OCI-LY3 (cell line): Measurements from ENCODE around the gene AQP6.

ENCODE experiments used
- H2AFZ ChIP-seq: fragments of 200-600, 300-600 bp; shearing (Covaris generic); 2 replicates; pipeline ENCODE4 v1.6.0; 2014; ENCODE audit warnings: antibody characterized with exemption, low read depth, low read length
- H3K27ac ChIP-seq: fragments of 200-600, 300-600 bp; sonication (generic); 2 replicates; pipeline ENCODE4 v1.5.1; 2014; ENCODE audit warnings: mild to moderate bottlenecking, low read length, moderate library complexity, mixed read lengths
- H3K27me3 ChIP-seq: fragments of 200-600, 300-600 bp; sonication (generic); 2 replicates; pipeline ENCODE4 v1.6.1; 2014; ENCODE audit warnings: low read depth, low read length, mixed read lengths
- H3K36me3 ChIP-seq: fragments of 200-600, 300-600 bp; sonication (generic); replicated peaks from 2 replicates; pipeline ENCODE3; 2014; ENCODE audit warnings: low read depth, low read length, mixed read lengths
- H3K4me1 ChIP-seq: fragments of 300-600, 200-600 bp; sonication (generic); 2 replicates; pipeline ENCODE4 v1.6.1; 2014; ENCODE audit warnings: low read length, mixed read lengths
- H3K4me2 ChIP-seq: fragments of 200-600, 300-600 bp; sonication (generic); 2 replicates; pipeline ENCODE4 v1.6.1; 2014; ENCODE audit warnings: low read length, mixed read lengths
- H3K4me3 ChIP-seq: fragments of 300-600, 200-600 bp; sonication (generic); 2 replicates; pipeline ENCODE4 v1.5.1; 2014; ENCODE audit warnings: antibody characterized with exemption, mild to moderate bottlenecking, low read length, moderate library complexity
- H3K79me2 ChIP-seq: fragments of 300-600, 200-600 bp; shearing (Covaris generic); 2 replicates; pipeline ENCODE4 v1.6.1; 2014; ENCODE audit warnings: mild to moderate bottlenecking, low read length, mixed read lengths
- H3K9ac ChIP-seq: fragments of 300-600, 200-600 bp; shearing (Covaris generic); 2 replicates; pipeline ENCODE4 v1.6.0; 2014; ENCODE audit warnings: mild to moderate bottlenecking, low read length, moderate library complexity
- H3K9me3 ChIP-seq: fragments of 200-600, 300-600 bp; shearing (Covaris generic); 2 replicates; pipeline ENCODE4 v1.6.1; 2014; ENCODE audit warnings: low read length, mixed read lengths; ENCODE audit not compliant: insufficient read depth
- H4K20me1 ChIP-seq: fragments of 200-600, 300-600 bp; sonication (generic); 2 replicates; pipeline ENCODE4 v1.6.1; 2016; ENCODE audit warnings: low read length, mixed read lengths; ENCODE audit not compliant: insufficient read depth
- CTCF ChIP-seq: fragments of 200-600, 300-600 bp; sonication (generic); IDR thresholded peaks from 2 replicates; pipeline ENCODE4 v1.5.1; 2014; ENCODE audit warnings: antibody characterized with exemption, low read length, low read depth
- EZH2phosphoT487 ChIP-seq: fragments of 200-600 bp; shearing (Covaris generic); IDR thresholded peaks from 2 replicates; pipeline ENCODE4 v1.6.1; 2018; ENCODE audit warnings: antibody characterized with exemption, mixed run types, low read depth

AQP6 gene

DNA sequence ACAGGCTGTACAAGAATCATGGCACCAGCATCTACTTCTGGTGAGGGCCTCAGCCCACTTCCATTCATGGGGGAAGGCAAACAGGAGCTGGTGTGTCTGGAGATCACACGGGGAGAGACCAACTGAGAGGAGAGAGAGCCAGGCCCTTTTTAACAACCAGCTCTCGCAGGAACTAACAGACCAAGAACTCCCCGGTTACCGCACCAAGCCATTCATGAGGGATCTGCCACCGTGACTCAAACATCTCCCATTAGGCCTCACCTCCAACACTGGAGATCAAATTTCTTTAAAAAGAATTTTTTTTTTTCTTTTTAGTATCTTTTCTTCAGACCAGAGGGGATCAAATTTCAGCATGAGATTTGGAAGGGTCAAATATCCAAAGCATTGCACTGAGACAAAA lies 39.0 kb upstream of the AQP6 start:
- no peak overlapping the region for H3K4me2 ChIP-seq
- H3K36me3 ChIP-seq: no peaks in the 10 kb centered on the region
- H3K9me3 ChIP-seq: no peaks in the 10 kb centered on the region
- peaks cover 17% of the 10 kb centered on the region for H3K27me3 ChIP-seq
- no peaks in the 10 kb centered on the region for H3K4me1 ChIP-seq
- H3K27ac ChIP-seq: no peak overlapping the region
- H3K9ac ChIP-seq: no peak overlapping the region
- no peak for TF ChIP-seq EZH2phosphoT487
- no peak for TF ChIP-seq CTCF
- H4K20me1 ChIP-seq: no peaks in the 10 kb centered on the region
- no peaks in the 10 kb centered on the region for H3K79me2 ChIP-seq
- no peak overlapping the region for H3K4me3 ChIP-seq
- H2AFZ ChIP-seq: no peak overlapping the region

DNA sequence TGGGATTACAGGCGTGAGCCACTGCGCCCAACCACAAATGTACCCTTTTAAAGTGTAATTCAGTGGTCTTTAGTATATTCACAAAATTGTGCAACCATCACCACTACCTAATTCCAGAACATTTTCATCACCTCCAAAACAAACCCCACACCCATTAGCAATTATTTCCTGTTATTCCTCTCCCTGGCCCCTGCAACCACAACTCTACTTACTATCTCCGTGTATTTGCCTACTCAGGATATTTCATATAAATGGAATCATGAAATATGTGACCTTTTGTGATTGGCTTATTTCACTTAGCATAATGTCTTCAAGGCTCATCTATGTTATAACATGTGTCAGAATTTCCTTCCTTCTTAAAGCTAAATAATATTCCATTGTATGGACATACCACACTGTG lies 38.2 kb upstream of the AQP6 start:
- TF ChIP-seq CTCF: no peak
- no peak for TF ChIP-seq EZH2phosphoT487
- Histone ChIP-seq H3K4me2 (no peak overlapping the region), H3K79me2 (no peaks in the 10 kb centered on the region), H3K27me3 (peaks cover 17% of the 10 kb centered on the region), H3K9ac (no peak overlapping the region), H3K4me3 (no peak overlapping the region), H3K9me3 (no peaks in the 10 kb centered on the region), H3K27ac (no peak overlapping the region), H3K36me3 (no peaks in the 10 kb centered on the region), H3K4me1 (no peaks in the 10 kb centered on the region), H4K20me1 (no peaks in the 10 kb centered on the region), H2AFZ (no peak overlapping the region)

DNA sequence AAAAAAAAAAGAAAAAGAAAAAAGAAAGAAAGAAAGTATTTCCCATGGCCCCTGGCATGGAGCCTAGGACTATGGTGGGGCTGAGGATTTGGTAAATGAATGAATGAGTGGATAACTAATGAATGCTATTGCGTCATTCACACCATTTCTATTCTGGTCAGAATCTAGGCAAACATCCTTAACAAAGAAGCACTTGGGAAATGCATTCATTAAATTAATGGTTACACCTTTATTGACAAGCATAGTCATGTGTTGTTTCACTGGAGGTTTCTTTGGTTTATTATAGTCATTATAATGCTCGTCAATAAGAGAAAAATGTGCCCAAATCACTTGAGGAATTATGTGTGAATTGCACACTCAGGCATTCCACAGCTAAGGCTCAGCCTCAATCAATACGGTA lies 35.8 kb upstream of the AQP6 start:
- Histone ChIP-seq H3K79me2 (no peaks in the 10 kb centered on the region), H3K4me1 (no peaks in the 10 kb centered on the region), H3K27me3 (peaks cover 7% of the 10 kb centered on the region), H3K9me3 (no peaks in the 10 kb centered on the region), H3K36me3 (no peaks in the 10 kb centered on the region), H3K9ac (no peak overlapping the region), H3K4me3 (no peak overlapping the region), H2AFZ (no peak overlapping the region), H3K4me2 (no peak overlapping the region), H3K27ac (no peak overlapping the region), H4K20me1 (no peaks in the 10 kb centered on the region)
- TF ChIP-seq CTCF (no peak), EZH2phosphoT487 (no peak)

DNA sequence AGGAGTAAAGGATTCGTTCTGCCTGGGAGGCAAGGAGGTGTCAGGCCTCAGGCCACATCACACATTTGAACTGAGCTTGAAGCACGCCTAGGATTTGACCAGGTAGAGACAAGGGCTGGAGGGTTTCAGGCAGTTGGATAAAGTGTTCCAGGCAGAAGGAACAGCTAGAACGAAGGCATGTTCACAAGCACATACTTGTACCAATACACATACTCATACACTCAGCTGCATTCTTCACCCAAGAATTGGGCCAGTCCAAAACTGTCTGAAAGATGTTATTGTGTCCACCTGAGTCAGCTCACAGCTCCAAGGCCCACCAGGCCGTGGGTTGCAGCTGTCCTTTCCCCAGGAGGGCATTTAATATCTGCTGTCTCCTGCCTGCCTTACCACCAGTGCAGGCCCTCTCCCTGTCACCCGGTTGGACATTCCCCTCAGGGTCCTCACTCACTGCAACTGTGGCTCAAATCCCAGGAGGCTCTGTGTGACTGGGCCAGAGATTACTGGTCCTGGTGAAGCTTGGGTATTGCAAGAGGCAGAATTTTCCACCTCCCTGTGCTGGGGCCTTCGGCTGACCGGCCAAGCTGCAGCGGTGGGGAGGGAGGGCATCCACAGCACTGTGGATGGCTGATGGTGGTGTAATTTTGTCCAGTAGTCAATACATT lies 35.0 kb upstream of the AQP6 start:
- Histone ChIP-seq H3K79me2 (no peaks in the 10 kb centered on the region), H3K4me2 (no peak overlapping the region), H3K27me3 (peaks cover 7% of the 10 kb centered on the region), H4K20me1 (no peaks in the 10 kb centered on the region), H3K4me1 (no peaks in the 10 kb centered on the region), H3K9ac (no peak overlapping the region), H3K9me3 (no peaks in the 10 kb centered on the region), H3K36me3 (no peaks in the 10 kb centered on the region), H3K4me3 (no peak overlapping the region), H3K27ac (no peak overlapping the region), H2AFZ (no peak overlapping the region)
- TF ChIP-seq EZH2phosphoT487 (no peak), CTCF (no peak)
